Activated CD4-positive, CD25-positive, alpha-beta regulatory T cell treated with anti-CD3 and anti-CD28 coated beads, Interleukin-2, amount 50 U/mL, for 72 hours (primary cell): ENCODE results near the gene HERC6.
"Not testable (repeated sequence)": the region's sequence is repeated elsewhere in the genome, so short reads cannot be mapped to it uniquely, and the experiment has no call there.

Source experiments
- DNase-seq: peaks from one replicate; pipeline ENCODE4 v3.0.0; 2021

HERC6 gene

GRCh38 chr4:88448211-88448765, 69.6 kb downstream of the HERC6 start:
- not testable (repeated sequence) for DNase-seq

- DNase-seq, result no peak
Observed at GRCh38 chr4:88448889-88449288, 70.2 kb downstream of the HERC6 start.

GRCh38 chr4:88449290-88449689, 70.6 kb downstream of the HERC6 start:
- DNase-seq, result no peak

GRCh38 chr4:88451205-88451604, 72.6 kb downstream of the HERC6 start:
- DNase-seq, result no peak

- no peak for DNase-seq
Observed at GRCh38 chr4:88452912-88453311, 74.3 kb downstream of the HERC6 start.

DNA sequence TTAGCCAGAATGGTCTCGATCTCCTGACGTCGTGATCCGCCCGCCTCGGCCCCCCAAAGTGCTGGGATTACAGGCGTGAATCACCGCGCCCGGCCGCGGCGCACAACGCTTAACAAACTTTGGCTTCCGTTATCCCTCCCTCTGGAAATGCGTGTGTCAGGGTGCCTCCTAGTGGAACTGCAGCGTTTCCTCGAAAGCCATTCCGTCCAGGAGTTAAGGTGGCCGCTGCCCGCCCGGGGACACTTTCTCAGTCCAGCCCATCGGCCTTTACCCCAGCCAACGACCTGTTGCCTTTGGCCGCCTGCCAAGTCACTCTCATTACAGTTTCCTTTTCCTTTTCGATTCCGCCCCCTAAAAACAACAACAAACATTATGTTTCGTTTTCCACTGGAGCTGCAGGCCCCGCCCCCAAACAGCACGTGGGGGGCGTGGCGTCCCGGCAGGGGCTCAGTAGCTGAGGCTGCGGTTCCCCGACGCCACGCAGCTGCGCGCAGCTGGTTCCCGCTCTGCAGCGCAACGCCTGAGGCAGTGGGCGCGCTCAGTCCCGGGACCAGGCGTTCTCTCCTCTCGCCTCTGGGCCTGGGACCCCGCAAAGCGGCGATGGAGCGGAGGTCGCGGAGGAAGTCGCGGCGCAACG, 78.1 kb downstream of the HERC6 start, which contains the start of gene HERC5:
Gene HERC5, plus strand, starts transcription at position 450 of the 637 bp plus-strand sequence. Its CDS starts 151 bp downstream, at position 601.
- DNase-seq, result peak; percentile 87

- no peak for DNase-seq
Observed at GRCh38 chr4:88457307-88458103, 78.9 kb downstream of the HERC6 start.

DNA sequence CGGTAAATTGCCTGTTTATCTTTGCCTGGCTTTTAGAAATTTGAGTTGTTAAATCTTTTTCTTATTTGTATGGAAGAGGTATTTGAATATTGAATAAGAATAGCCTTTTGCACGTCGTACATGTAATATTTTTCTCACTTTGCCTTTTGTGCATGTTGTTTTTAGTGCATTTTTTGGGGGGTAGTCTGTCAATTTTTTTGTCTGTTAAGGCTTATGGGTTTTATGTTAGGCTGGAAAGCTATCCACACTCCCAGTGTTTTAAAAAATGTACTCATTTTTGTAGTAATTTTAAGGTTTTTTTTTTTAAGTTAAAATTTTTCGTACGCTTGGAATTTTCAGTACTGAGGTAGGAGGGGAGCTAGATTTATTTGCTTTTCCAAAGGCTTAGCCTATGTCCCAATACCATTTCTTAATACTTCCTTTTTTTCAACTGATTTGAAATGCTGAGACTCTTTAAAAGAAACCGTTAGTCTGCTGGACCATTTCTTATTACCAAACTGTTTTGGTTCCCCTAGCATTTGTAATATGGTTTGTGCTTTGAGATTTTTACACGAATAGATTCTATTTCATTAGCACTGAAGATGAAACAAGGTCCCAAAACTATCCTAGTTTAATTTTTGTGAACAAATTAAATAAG, 79.6 kb downstream of the HERC6 start:
- DNase-seq, result no peak

DNA sequence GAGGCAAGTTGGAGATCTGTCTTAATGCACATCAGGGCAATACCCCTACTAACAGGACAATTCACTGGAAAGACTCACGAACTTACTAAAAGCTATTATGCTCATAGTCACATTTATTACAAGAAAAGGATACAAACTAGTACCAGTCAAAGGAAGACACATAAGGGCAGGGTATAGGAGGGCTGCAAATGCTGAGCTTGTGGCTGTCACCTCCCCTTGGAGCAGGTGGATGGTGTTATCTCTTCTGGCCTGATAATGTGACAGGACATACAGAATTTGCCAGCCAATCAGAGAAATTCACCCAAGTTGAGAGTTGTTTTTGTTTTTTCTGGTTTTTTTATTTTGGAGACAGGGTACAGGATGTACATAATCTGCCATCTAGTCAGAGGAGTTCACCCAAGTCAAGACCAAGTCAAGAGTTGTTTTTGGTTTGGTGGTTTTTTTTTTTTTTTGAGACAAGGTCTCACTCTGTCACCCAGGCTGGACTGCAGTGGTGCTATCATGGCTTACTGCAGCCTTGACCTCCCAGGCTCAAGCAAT, 87.1 kb downstream of the HERC6 start:
- DNase-seq, result no peak

GRCh38 chr4:88467392-88467791, 88.7 kb downstream of the HERC6 start:
- no peak for DNase-seq

GRCh38 chr4:88477229-88477860, 98.7 kb downstream of the HERC6 start:
- DNase-seq, result no peak

DNA sequence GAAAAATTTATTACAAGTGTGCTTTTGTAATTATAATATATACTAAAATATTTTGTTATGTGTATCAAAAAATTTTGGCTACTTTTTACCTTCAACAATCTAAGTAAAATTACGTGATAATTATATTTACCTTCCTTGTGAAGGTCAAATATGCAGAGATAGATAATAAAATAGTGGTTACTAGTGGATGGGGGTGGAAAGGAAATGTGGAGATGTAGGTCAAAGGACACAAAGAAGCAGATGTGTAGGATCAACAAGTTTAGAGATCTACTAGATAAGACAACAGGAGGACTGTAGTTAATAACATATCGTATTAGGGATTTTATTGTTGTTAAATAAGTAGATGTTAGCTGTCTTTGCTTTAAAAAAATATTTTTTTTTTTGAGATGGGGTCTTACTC, 99.6 kb downstream of the HERC6 start:
- DNase-seq, result no peak

GRCh38 chr4:88481537-88481936, 102.9 kb downstream of the HERC6 start:
- DNase-seq, result no peak

DNA sequence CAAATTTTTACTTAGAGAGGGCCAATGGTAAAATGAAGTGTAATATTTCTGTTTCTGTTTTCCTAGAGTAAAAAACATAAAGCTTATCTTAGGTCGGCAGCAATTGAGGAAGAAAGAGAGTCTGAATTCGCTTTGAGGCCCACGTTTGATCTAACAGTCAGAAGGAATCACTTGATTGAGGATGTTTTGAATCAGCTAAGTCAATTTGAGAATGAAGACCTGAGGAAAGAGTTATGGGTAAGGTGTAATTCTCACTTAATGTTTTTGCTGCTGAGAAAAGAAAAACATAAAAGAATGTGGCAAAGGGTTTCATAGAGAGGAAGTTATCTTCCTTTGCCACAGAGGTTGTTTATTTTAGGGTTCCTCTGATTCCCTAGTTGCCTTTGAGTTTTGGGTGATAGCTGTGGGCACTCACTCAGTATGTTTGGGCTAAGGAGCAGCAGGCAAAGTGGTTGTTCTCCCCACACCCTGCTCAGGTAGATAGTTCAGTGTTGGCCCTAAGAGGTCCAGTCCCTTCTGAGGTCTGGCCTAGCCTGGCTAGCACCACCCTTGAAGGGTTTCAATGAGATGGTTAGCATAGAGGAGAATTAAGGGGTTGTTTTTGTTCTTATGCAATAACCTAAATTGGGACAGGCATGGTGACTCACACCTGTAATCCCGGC, 110.6 kb downstream of the HERC6 start:
- DNase-seq, result no peak
